Stomach (tissue), 4 donors: Measurements from ENCODE around the gene ZFP64.

Experiments
- CTCF ChIP-seq, 7 experiments: fragments of 450-650 bp in 4 of 7; fragments of 200-600 bp in 3 of 7; sonication (generic) in 3 of 7; IDR thresholded peaks; one replicate each; pipeline ENCODE4 v1.5.1; 2016 to 2019; ENCODE audit warnings: antibody characterized with exemption in 7 of 7, control low read depth in 2 of 7, mild to moderate bottlenecking in 1 of 7
- POLR2A ChIP-seq, 4 donors: fragments of 450-650 bp; IDR thresholded peaks; one replicate each; pipeline ENCODE4 v1.6.1; 2016; ENCODE audit warnings: antibody characterized with exemption in 4 of 4, control low read depth in 2 of 4, mild to moderate bottlenecking in 1 of 4, moderate library complexity in 1 of 4

GRCh38 chr20:52142757-52143156, 48.8 kb downstream of the ZFP64 start:
- TF ChIP-seq POLR2A (IDR thresholded peaks at IDR 0.05) (no peak), CTCF (IDR thresholded peaks at IDR 0.05) (no peak)
